Activated CD8-positive, alpha-beta memory T cell treated with anti-CD3 and anti-CD28 coated beads for 36 hours (primary cell): Measurements from ENCODE around the gene ODF2L. TPM values are rescaled to one million over a fixed set of nuclear protein-coding genes. Genes with fewer than 3 reads are reported as not detected.

Experiments used
- CTCF ChIA-PET: fragments of 350-600 bp; sonication (Branson Sonifier 250); formaldehyde crosslinking; loops from one replicate; lab custom pipeline; 2021; ENCODE audit warnings: antibody characterized with exemption; lab: Charles Lee
- POLR2A ChIA-PET: fragments of 350-600 bp; sonication (Branson Sonifier 250); formaldehyde crosslinking; loops from one replicate; lab custom pipeline; 2021; ENCODE audit warnings: antibody characterized with exemption; lab: Charles Lee
- total RNA-seq, 2 experiments: library from RNA; stranded (reverse); gene quantifications; one replicate each; pipeline ENCODE4 v1.2.3, GENCODE V29; 2021

Gene ODF2L, protein sequence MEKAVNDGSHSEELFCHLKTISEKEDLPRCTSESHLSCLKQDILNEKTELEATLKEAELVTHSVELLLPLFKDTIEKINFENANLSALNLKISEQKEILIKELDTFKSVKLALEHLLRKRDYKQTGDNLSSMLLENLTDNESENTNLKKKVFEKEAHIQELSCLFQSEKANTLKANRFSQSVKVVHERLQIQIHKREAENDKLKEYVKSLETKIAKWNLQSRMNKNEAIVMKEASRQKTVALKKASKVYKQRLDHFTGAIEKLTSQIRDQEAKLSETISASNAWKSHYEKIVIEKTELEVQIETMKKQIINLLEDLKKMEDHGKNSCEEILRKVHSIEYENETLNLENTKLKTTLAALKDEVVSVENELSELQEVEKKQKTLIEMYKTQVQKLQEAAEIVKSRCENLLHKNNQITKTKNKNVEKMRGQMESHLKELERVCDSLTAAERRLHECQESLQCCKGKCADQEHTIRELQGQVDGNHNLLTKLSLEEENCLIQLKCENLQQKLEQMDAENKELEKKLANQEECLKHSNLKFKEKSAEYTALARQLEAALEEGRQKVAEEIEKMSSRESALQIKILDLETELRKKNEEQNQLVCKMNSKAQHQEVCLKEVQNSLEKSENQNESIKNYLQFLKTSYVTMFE
- total RNA-seq = 10 to 100 TPM; 24.0 to 25.6 TPM

DNA sequence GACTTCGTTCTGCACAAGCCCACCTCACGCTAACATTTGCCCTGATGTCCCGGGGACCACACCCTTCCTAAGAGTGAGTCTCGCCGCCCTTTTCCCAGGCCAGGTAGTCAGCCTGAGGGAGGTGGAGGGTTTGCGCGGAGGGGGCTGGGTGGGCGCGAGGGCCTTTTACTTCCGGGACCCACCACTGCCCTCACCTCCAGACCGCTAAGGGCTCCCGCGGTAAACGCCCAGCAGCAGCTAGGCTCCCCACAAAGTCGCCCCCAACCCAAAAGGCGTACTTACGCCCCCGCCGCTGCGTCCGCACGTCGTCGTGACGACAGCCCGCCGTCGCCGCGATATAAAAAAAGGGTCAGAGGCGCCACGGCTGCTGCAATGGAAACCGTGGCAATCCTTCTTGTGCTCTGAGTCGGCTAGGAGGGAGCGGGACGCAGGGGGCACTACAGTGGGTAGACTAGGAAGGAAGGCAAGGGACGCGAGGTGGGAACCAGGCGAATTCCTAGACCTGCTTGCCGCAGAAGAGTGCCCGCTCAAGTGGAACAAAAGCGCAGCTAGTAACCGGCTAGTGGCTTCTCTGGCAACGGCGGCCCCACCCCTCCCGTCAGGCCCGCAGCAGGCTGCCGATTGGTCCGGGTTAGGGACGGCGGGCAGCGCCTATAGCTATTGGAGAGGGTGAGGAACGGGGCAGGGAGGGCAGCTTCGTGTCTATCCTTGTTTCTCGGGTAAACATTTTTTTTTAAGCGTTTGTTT, at the start of gene ODF2L:
ODF2L (minus strand) TSS at position 573 of the 747 bp plus-strand sequence. CDS start 9,296 bp downstream, outside the sequence.
- POLR2A ChIA-PET = interaction anchor here (0.9 to 1.3 kb wide), 2 partner anchors 8 to 308 kb away, joined by 3 read pairs; partner anchors contain the start of gene SH3GLB1
- CTCF ChIA-PET = interaction anchor here (1.1 to 1.5 kb wide), 4 partner anchors 34 to 309 kb away, joined by 3 to 5 read pairs (median 4); partner anchors contain the start of gene SH3GLB1

DNA sequence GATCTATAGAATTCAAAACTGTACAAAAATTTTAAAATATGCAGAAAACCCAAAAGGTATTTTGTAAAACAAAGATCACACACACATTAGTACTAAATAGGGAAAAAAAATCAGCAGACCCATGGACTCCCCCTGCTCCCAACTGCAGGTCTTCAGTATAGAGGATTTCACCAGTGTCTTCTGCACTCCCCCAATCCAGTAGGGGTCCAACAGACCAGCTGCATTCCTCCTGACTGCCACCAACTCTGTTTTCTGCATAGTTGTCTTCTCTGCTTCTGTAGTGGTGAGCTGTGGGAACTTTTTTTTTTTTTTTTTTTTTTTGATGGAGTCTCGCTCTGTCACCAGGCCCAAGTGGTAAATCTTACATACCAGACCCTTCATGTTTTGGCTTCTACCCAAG, 49.8 kb upstream of the ODF2L start:
- POLR2A ChIA-PET = no interaction called here
- CTCF ChIA-PET = no interaction called here

DNA sequence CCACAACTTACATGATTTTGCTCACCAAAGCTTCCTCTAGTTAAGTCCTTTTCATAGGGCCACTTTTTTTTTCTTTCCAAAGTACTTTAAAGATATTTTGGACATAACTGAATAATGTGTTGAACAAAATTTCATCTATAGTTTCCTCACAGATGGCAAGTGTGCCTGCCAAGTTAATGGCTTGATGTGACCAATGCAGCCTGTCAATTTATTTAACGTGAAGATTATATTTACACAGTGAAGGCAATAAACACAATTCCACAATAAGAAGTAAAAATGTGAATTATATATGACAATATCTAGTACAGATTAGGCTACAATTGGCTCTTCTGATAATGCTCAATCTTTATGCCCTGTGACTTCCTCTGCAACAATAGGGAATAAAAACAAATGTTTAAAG, 45.9 kb upstream of the ODF2L start:
- ChIA-PET CTCF (no interaction called here), POLR2A (no interaction called here)

DNA sequence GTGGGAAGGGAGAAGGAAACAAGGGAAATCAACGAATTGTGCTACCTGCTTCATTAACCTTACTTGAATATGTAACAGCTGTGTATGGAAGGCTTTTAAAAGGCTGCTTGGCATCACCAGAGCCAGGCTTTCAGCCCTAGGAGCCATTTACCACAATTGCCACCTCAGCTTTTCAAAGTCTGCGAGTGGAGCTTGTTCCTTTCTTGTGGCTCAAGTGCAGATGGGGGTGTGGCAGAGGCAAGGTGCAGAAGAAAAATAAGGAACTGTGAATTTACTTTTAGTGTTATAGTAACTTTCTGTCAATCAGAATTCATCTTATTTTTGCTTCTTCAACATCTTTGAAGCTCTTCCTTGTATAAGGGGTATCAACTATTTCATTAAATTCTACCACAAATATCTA, 45.5 kb upstream of the ODF2L start:
- CTCF ChIA-PET = no interaction called here
- POLR2A ChIA-PET = no interaction called here

DNA sequence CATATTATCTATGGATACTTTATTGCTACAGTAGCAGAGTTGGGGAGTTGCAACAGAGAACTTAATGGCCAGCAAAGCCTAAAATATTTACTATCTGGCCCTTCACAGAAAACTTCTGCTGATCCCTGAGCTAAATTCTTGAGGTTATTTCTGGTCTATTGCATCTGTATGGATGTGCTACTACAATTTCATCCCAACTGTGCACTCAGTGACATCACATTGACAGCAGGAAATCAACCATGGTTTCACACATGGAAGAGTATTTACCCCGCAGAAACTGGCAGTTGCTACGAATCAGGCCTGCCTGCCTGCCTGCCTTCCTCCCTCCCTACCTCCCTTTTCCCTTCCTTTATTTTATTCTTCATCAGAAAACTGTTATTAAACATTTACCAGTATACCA, 39.9 kb upstream of the ODF2L start:
- POLR2A ChIA-PET = no interaction called here
- CTCF ChIA-PET = no interaction called here

DNA sequence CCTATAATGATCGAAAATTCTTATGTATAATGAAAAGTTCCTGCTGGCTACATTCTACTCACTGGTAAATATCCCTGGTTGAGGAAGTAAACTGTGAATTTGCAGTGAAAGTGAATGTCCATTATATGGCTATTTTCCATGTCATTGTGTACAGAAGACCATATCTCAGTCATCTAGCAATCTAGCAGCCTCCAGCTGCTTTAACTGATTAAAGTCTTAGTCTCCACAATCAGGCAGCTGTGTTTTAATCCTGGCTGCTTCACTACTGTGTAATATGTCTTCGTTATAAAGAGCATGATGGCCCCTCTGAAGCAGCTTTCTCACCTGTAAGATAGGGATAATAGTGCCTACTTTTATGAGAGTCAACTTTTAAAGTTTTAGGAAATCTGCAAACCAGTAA, 39.2 kb upstream of the ODF2L start:
- ChIA-PET POLR2A (interaction anchor here (0.7 kb wide), 1 partner anchor 34 kb away, joined by 3 read pairs; no protein-coding TSS in a partner anchor), CTCF (no interaction called here)

DNA sequence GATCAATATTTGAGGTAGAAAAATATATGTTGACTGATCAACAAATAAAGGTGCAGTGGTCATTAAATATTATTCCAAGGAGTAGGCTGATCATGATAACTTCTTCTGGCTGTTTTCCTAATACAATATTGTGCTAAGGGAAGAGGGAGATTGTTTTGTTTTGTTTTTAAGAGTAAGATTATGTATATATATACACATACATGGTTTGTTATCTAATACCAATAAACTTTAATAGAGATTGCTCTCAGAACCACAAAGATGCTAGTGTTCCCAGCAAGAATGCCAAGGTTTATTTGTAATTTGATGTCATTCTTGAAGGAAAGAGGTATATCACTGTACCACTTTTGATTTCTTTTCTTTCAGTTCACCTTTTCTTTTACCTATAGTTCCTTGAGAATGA, 37.9 kb upstream of the ODF2L start:
- ChIA-PET POLR2A (no interaction called here), CTCF (no interaction called here)

DNA sequence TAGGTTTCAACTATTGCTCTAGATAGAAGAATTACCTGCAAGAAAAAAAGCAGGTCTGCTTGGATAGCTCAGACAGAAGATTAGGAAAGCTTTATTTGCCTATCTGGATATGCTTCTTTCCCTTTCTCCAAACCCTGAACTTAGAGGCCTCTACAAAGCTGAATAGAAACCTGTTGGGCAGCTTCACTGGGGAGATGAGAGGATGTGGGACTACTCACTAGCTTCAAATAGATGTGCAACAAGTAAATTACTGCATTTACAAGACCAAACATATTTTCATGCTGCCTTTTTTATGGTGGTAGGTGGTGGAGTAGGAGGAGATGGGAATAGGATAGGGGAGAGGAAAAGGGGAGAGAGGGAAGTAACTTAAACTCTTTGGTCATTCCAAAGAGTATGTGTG, 34.3 kb upstream of the ODF2L start:
- ChIA-PET CTCF (interaction anchor here (0.6 to 1.2 kb wide), 4 partner anchors 14 to 667 kb away, joined by 3 to 4 read pairs (median 4); partner anchors contain the start of gene ODF2L), POLR2A (no interaction called here)

DNA sequence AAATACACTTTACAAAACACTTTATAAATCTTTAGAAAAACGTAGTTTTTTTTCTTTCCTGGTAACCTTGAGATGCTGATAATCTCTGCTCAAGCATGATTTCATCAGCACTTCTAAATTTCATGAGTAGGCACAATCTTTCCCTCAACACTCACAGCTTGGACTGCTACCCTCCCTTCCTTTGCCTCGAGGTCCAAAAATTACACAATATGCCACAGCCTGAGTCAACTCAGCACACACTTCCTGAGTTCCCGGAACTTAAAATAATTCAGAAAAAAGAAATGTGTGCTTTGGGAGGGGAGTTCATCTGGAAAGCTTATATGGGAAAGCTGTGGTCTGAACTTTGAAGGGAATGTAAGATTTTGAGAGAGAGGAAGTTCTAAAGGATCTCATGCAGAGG, 33.7 kb upstream of the ODF2L start:
- ChIA-PET CTCF (interaction anchor here (0.6 to 1.2 kb wide), 4 partner anchors 14 to 668 kb away, joined by 3 to 4 read pairs (median 4); partner anchors contain the start of gene ODF2L), POLR2A (no interaction called here)

DNA sequence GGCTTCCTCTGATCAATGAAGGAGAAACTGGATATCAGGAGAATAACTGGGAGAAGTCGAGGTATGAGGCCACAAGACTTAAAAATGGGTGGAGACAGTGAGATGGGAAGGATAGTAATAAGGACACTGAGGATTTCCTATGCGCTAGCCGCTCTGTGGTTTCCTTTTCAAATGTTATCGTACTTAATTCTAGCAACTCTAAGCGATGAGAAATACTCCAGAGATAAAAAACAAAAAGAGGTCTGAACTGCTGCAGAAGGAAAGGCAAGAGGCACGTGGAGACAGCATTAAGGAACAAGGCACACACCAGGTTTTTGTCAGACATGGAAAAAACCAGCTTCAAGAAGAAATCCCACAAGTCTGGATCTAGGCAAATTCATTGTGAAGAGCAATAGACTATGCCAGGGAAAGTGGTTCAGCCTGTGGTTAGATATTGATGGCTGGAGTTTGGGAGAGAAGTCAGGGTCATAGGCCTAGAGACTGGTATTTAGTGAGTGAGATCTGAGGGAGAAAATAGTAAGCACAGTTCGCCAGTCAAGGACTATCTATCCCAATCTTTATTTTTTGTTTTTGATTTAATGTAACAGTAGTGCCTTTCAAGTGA, 33.1 kb upstream of the ODF2L start:
- ChIA-PET POLR2A (no interaction called here), CTCF (no interaction called here)

DNA sequence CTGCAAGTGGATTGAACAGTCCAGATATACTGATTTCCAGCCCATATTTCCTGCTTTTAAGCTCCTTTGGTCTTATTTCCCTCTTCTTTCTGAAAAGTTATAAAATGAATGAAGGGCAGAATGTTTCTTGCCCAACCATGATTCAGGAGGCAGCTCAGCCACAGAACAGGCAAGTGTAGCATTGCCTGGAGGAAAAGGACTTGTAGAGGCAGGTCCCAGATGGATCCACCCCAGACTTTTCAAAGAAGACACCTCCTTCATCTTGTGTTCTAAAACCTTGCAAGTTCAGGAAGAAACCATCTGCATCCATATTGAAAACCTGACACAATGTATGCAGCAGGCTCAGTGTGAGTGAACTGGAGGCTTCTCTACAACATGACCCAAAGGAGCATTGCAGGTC, 27.8 kb upstream of the ODF2L start, which contains the start of gene CLCA2:
CLCA2 (plus strand) TSS at position 299 of the 400 bp plus-strand sequence; CDS start at position 376, 77 bp downstream.
- CTCF ChIA-PET = no interaction called here

DNA sequence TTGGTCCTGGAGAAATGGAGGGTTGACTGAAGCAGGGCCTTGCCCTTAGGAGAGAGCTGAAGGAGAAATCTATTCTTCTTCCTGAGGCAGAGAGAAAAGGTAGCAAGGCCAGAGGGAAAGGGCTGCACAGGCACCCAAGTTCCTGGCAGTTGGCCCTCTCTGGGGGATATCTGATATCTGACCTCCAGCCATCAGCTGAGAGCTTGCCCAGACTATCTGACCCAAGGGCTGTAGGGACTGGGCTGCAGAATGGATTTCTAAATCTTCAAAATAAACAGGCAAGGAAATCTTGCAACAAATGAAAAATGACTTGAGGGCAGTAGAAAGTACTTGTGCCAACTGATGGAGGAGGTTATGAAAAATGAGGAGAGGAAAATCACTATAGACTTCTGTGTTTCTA, 27.4 kb upstream of the ODF2L start:
- POLR2A ChIA-PET = no interaction called here
- CTCF ChIA-PET = no interaction called here

More for the DNA sequence above, 27.8 kb upstream of the ODF2L start, which contains the start of gene CLCA2:
- POLR2A ChIA-PET = no interaction called here

DNA sequence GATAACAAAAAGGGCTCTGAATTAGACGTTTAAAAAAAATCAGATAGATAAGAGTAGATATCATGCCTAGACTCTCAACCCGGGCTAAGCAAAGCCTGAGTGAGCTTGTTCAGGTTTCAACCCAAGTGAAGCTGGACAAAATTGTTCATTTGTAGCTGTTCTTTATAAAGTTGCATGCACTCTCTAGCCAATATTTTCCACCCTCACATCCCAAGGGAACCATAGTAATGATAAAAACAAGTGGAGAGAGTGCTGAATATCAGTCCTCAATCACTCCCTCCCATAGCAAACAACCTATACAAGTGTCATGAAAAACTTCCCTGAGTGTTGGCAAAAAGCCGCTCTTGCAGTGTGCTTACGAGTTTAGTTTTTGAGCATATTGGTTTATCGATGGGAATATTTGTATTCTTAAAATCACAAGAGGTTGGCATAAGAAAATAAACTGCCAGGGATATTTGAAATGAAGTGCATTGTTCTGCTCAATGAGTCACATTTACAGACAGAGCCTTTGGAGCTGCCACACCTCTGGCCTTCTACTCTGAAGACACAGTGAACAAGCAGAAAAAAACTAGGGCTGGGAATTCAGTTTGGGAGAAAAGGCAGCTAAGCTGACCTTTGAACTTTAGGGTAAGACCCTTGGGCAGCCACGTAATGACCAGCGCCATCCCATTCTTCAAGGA, 25.6 kb upstream of the ODF2L start:
- ChIA-PET CTCF (interaction anchor here (0.9 kb wide), 1 partner anchor 68 kb away, joined by 3 read pairs; no protein-coding TSS in a partner anchor), POLR2A (no interaction called here)

DNA sequence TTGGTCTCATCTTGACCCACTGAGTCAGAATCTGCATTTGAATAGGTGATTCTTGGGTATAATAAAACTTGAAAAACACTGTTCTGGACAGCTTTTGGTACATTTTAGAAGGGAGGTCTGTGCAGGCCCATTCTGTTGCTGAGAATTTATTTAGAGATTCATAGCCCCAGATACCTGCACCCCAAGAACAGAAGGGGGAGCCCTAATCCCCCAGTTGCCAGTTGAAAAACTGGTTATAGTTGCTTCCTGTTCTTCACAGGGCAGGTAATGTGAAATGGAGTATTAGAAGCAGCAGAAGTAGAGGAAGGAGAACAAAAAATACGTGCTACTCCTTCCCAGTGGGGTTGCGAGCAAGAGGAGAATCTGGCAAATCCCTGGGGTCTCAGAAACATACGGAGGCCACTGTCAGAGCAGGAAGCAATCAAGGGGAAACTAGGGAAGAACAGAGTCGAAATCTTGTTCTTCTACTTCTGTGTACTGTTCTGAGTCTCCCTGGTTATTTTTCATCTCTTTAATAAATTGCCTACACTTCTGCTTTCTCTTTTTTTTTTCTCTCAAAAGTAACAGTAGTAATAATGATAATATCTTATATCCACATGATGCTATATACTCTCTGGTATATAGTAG, 23.3 kb upstream of the ODF2L start:
- CTCF ChIA-PET = no interaction called here
- POLR2A ChIA-PET = no interaction called here

DNA sequence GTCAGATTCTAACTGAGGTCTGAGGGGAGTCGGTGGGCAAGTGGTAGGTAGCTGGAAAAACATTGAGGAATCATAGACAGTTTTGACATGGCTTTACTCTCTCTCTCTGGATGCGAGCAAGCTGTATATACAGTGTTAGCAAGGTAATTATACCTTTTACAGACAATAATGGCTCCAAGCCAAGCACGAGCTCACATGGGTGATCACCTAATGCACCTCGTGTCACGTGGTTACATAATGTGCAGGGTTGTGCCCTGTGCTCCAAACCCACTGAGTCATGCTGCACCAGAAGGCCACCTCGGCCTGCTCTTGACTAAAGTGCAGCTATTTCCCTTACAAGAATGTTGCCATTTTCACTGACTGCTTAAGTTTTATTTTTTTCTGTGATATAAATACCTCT, 20.2 kb upstream of the ODF2L start:
- ChIA-PET CTCF (interaction anchor here (0.6 to 2.0 kb wide), 3 partner anchors 14 to 86 kb away, joined by 3 to 4 read pairs (median 4); no protein-coding TSS in a partner anchor), POLR2A (no interaction called here)

DNA sequence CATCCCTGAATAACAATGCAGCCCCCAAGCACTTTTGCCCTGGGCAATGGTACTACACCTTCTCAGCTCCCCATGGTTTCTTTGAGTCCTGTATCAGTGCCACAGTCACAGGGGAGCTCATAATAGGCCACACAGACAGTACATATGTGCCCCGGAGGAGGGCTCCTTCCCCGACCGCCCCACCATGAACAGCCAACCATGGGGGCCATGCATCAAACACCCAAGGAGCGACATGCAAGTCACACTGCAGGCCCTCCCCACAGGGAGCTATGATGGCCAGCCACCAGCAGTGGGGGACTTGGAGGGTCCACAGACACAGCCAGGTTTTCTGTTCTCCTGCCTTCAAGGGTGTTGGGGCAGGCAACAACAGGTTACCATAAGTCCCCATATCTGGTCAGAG, 14.8 kb upstream of the ODF2L start:
- ChIA-PET POLR2A (no interaction called here), CTCF (interaction anchor here (1.4 kb wide), 1 partner anchor 10 kb away, joined by 3 read pairs; no protein-coding TSS in a partner anchor)

DNA sequence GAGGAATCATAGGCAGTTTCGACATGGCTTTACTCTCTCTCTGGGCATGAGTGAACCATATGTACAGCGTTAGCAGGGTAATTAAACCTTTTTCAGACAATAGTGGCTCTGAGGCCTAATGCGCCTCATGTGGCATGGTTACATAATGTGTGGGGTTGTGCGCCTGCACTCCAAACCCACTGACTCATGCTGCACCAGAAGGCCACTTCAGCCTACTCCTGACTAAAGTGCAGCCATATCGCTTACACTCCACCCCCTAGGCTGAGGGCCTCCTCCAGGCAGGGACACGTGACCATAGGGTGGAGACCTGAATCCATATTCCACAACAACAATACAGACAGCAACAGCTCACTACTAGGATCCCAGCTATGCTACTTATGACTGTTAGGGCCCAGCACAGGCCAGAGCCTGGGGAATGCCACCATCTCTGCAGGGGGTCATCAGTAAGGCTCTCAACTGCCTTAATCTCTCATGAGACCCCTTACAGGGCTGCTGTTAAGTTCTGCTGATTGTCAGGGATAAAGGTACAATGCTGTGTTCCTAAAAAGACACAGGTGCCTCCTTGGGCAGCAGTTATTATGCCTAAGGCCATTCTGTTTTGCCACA, 13.4 kb upstream of the ODF2L start:
- CTCF ChIA-PET = no interaction called here
- POLR2A ChIA-PET = no interaction called here
